Esophagus squamous epithelium (tissue), 4 donors: ENCODE results near the gene DUSP16.

Source experiments
- POLR2A ChIP-seq, 4 donors: fragments of 450-650 bp; IDR thresholded peaks; one replicate each; pipeline ENCODE4 v1.6.1; 2017; ENCODE audit warnings: antibody characterized with exemption in 4 of 4, mild to moderate bottlenecking in 4 of 4, moderate library complexity in 3 of 4
- TF ChIP-seq, protein P1 (sequence below), 6 experiments: fragments of 450-650 bp in 4 of 6; fragments of 200-600 bp in 2 of 6; sonication (generic) in 2 of 6; IDR thresholded peaks; one replicate each; pipeline ENCODE4 v1.5.1; 2016 to 2019; ENCODE audit warnings: antibody characterized with exemption in 6 of 6, mild to moderate bottlenecking in 4 of 6, moderate library complexity in 4 of 6

GRCh38 chr12:12527820-12528296, 34.8 kb downstream of the DUSP16 start:
- TF ChIP-seq POLR2A (IDR thresholded peaks at IDR 0.05) = no peak
- TF ChIP-seq, protein P1, sequence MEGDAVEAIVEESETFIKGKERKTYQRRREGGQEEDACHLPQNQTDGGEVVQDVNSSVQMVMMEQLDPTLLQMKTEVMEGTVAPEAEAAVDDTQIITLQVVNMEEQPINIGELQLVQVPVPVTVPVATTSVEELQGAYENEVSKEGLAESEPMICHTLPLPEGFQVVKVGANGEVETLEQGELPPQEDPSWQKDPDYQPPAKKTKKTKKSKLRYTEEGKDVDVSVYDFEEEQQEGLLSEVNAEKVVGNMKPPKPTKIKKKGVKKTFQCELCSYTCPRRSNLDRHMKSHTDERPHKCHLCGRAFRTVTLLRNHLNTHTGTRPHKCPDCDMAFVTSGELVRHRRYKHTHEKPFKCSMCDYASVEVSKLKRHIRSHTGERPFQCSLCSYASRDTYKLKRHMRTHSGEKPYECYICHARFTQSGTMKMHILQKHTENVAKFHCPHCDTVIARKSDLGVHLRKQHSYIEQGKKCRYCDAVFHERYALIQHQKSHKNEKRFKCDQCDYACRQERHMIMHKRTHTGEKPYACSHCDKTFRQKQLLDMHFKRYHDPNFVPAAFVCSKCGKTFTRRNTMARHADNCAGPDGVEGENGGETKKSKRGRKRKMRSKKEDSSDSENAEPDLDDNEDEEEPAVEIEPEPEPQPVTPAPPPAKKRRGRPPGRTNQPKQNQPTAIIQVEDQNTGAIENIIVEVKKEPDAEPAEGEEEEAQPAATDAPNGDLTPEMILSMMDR (IDR thresholded peaks at IDR 0.05) = no peak
